Duodenal mucosa (tissue), 2 donors: Measurements from ENCODE around the gene TKFC.

Experiments used
- H3K27ac ChIP-seq: one replicate; pipeline ENCODE4 v1.7.0; 2013; ENCODE audit warnings: low read depth, low read length
- H3K27me3 ChIP-seq, 2 donors: one replicate each; pipeline ENCODE4 v1.7.0; 2013; ENCODE audit warnings: low read length in 2 of 2, control low read depth in 1 of 2; ENCODE audit not compliant: insufficient read depth in 2 of 2, control insufficient read depth in 1 of 2
- H3K36me3 ChIP-seq, 2 donors: one replicate each; pipeline ENCODE4 v1.7.0; 2013; ENCODE audit warnings: low read length in 2 of 2, control low read depth in 1 of 2; ENCODE audit not compliant: insufficient read depth in 2 of 2, control insufficient read depth in 1 of 2
- H3K4me1 ChIP-seq, 2 donors: one replicate each; pipeline ENCODE4 v1.7.0; 2013; ENCODE audit warnings: low read length in 2 of 2, control low read depth in 1 of 2; ENCODE audit not compliant: insufficient read depth in 2 of 2, control insufficient read depth in 1 of 2
- H3K4me3 ChIP-seq, 2 donors: one replicate each; pipeline ENCODE4 v1.7.0; 2013; ENCODE audit warnings: low read length in 2 of 2, low read depth in 1 of 2
- H3K9ac ChIP-seq, 2 donors: one replicate each; pipeline ENCODE4 v1.7.0; 2013; ENCODE audit warnings: low read length in 2 of 2, low read depth in 1 of 2
- H3K9me3 ChIP-seq, 2 donors: one replicate each; pipeline ENCODE4 v1.7.0; 2013; ENCODE audit warnings: low read length in 2 of 2, control low read depth in 1 of 2; ENCODE audit not compliant: control insufficient read depth in 1 of 2

Gene TKFC

GRCh38 chr11:61332797-61333549 is at the start of gene TKFC, which contains the start of gene DDB1:
TKFC (plus strand) TSS chr11:61333228; CDS start chr11:61334729, 1,501 bp downstream.
DDB1 (minus strand) TSS chr11:61333105; CDS start chr11:61332968, 137 bp downstream.
- H3K27me3 ChIP-seq, result no peaks in the 10 kb centered on the region
- no peaks in the 10 kb centered on the region for H3K9me3 ChIP-seq
- peak within 1 kb of the TSS; percentile 95 to 97 for H3K4me3 ChIP-seq
- H3K9ac ChIP-seq, result peak within 1 kb of the TSS; percentile 96 to 99
- peaks cover 18 to 35% of the 10 kb centered on the region in 2 donors for H3K36me3 ChIP-seq
- peaks cover 41 to 49% of the 10 kb centered on the region in 2 donors for H3K4me1 ChIP-seq
- peak within 1 kb of the TSS; percentile 83 for H3K27ac ChIP-seq

GRCh38 chr11:61283613-61284012 is 49.4 kb upstream of the TKFC start:
- H3K9me3 ChIP-seq, result no peaks in the 10 kb centered on the region

GRCh38 chr11:61287338-61287977 is 45.6 kb upstream of the TKFC start:
- Histone ChIP-seq H3K9me3 (no peaks in the 10 kb centered on the region), H3K36me3 (peaks cover 0 to 3% of the 10 kb centered on the region in 2 donors), H3K27me3 (peaks cover 0 to 2% of the 10 kb centered on the region in 2 donors), H3K27ac (no peak overlapping the region), H3K9ac (no peak overlapping the region), H3K4me1 (no peaks in the 10 kb centered on the region), H3K4me3 (no peak overlapping the region)

More at GRCh38 chr11:61283613-61284012, 49.4 kb upstream of the TKFC start:
- Histone ChIP-seq H3K4me1 (no peaks in the 10 kb centered on the region), H3K36me3 (peaks cover 0 to 3% of the 10 kb centered on the region in 2 donors), H3K27ac (no peak overlapping the region), H3K4me3 (no peak overlapping the region), H3K27me3 (no peaks in the 10 kb centered on the region), H3K9ac (no peak overlapping the region)

- H3K36me3 ChIP-seq, result peaks cover 0 to 1% of the 10 kb centered on the region in 2 donors
- H3K4me3 ChIP-seq, result no peak overlapping the region
- H3K9ac ChIP-seq, result no peak overlapping the region
Observed at GRCh38 chr11:61290905-61291690, 41.9 kb upstream of the TKFC start.

GRCh38 chr11:61292356-61292755 is 40.7 kb upstream of the TKFC start:
- Histone ChIP-seq H3K27ac (no peak overlapping the region), H3K9ac (no peak overlapping the region), H3K9me3 (no peaks in the 10 kb centered on the region), H3K36me3 (no peaks in the 10 kb centered on the region), H3K27me3 (peaks cover 3 to 8% of the 10 kb centered on the region in 2 donors), H3K4me1 (peaks cover 8 to 18% of the 10 kb centered on the region in 2 donors), H3K4me3 (no peak overlapping the region)

More at GRCh38 chr11:61290905-61291690, 41.9 kb upstream of the TKFC start:
- no peak overlapping the region for H3K27ac ChIP-seq
- no peaks in the 10 kb centered on the region for H3K9me3 ChIP-seq
- peaks cover 4 to 18% of the 10 kb centered on the region in 2 donors for H3K4me1 ChIP-seq
- peaks cover 3 to 8% of the 10 kb centered on the region in 2 donors for H3K27me3 ChIP-seq

- Histone ChIP-seq H3K4me3 (peak overlapping the region; percentile 71 to 72), H3K9ac (peak overlapping the region; percentile 18 to 49), H3K27me3 (peaks cover 3 to 8% of the 10 kb centered on the region in 2 donors), H3K27ac (no peak overlapping the region), H3K9me3 (no peaks in the 10 kb centered on the region), H3K4me1 (peaks cover 25 to 26% of the 10 kb centered on the region in 2 donors), H3K36me3 (peaks cover under 1 to 6% of the 10 kb centered on the region in 2 donors)
Observed at GRCh38 chr11:61293867-61294716, 38.9 kb upstream of the TKFC start.

- Histone ChIP-seq H3K9me3 (no peaks in the 10 kb centered on the region), H3K9ac (peak within 1 kb of the TSS; percentile 47 to 49), H3K27ac (no peak within 1 kb of the TSS), H3K36me3 (peaks cover 9 to 15% of the 10 kb centered on the region in 2 donors), H3K4me1 (peaks cover 26% of the 10 kb centered on the region in 2 donors), H3K27me3 (peaks cover 3 to 8% of the 10 kb centered on the region in 2 donors), H3K4me3 (peak within 1 kb of the TSS; percentile 71 to 72)
Observed at GRCh38 chr11:61294717-61295595, 38.1 kb upstream of the TKFC start, which contains the start of gene VWCE. VWCE (minus strand) TSS chr11:61295316; CDS start chr11:61295037, 279 bp downstream.

- peak overlapping the region; percentile 47 to 49 for H3K9ac ChIP-seq
- H3K27me3 ChIP-seq, result peaks cover 3 to 8% of the 10 kb centered on the region in 2 donors
- H3K4me1 ChIP-seq, result peaks cover 26% of the 10 kb centered on the region in 2 donors
- H3K9me3 ChIP-seq, result no peaks in the 10 kb centered on the region
- peak overlapping the region; percentile 71 to 72 for H3K4me3 ChIP-seq
- H3K27ac ChIP-seq, result no peak overlapping the region
- H3K36me3 ChIP-seq, result peaks cover 15 to 18% of the 10 kb centered on the region in 2 donors
Observed at GRCh38 chr11:61295596-61295926, 37.5 kb upstream of the TKFC start.
